Left ventricle myocardium inferior (tissue), 1 donor: ENCODE results near the gene ADAMTSL1. TPM values are rescaled to one million over a fixed set of nuclear protein-coding genes. Genes with fewer than 3 reads are reported as not detected.

Source experiments
- DNase-seq: peaks from one replicate; pipeline ENCODE4 v3.0.0-alpha.2; 2020
- H3K27ac ChIP-seq: fragments of 200-600 bp; replicated peaks from 2 replicates; pipeline ENCODE4 v1.8.0; 2021
- H3K27me3 ChIP-seq: fragments of 200-600 bp; 2 replicates; pipeline ENCODE4 v1.8.0; 2021; ENCODE audit warnings: low read depth
- H3K36me3 ChIP-seq: fragments of 200-600 bp; 2 replicates; pipeline ENCODE4 v1.8.0; 2021
- H3K4me1 ChIP-seq: fragments of 200-600 bp; 2 replicates; pipeline ENCODE4 v1.8.0; 2021
- H3K4me3 ChIP-seq: fragments of 200-600 bp; 2 replicates; pipeline ENCODE4 v1.8.0; 2021; ENCODE audit warnings: mild to moderate bottlenecking, moderate library complexity
- H3K9me3 ChIP-seq: fragments of 200-600 bp; replicated peaks from 2 replicates; pipeline ENCODE4 v1.8.0; 2021
- intact Hi-C: fragments of 100-400 bp; cut with micrococcal nuclease; formaldehyde crosslinking; loops from one replicate; pipeline ENCODE4 v1.11.0; 2022
- total RNA-seq: library from RNA; stranded (reverse); fragmentation: NEBNext Ultra II Directional; extraction: Animal tissue kit (Norgen Biotek cat#: 25700); gene quantifications from one replicate; pipeline ENCODE4 v1.2.1, GENCODE V29; 2021
- TF ChIP-seq, protein P1 (sequence below): fragments of 200-600 bp; IDR thresholded peaks from 2 replicates; pipeline ENCODE4 v1.8.0; 2021; ENCODE audit warnings: antibody characterized with exemption, mild to moderate bottlenecking, borderline replicate concordance
- donor health status: DM: no; HTN: yes; CAD: no; lungs with severe emphysema.

The ADAMTSL1 gene
- total RNA-seq, 1 donor from 2014 or later, result 1.7 TPM

DNA sequence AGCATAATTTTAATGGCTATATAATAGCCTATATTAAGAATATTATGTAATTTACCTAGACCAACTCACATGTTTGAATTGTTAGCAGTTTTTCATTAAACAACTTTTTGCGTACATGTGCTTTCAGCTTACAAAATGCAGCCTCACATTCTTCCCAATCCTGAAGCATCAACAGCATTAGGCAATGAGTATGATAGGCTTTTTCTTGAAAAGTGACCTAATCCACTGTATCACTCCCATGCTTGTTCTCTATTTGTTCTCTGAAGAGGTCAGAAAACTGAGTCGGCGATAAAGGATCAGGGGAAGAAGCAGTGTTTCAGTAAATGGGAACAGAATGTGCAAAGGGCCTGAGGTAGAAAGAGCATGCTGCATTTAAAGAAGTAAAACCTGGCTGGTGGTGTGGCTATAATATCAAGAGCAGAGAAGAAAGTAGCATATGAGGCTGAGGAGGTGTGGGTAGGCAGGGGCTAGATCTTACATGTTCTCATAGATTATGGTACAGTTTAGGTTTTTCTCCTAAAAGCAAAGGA is 346.7 kb downstream of the ADAMTSL1 start:
- H3K27ac ChIP-seq, result no peak overlapping the region
- H3K4me1 ChIP-seq, result peaks cover 23% of the 10 kb centered on the region
- TF ChIP-seq, protein P1, sequence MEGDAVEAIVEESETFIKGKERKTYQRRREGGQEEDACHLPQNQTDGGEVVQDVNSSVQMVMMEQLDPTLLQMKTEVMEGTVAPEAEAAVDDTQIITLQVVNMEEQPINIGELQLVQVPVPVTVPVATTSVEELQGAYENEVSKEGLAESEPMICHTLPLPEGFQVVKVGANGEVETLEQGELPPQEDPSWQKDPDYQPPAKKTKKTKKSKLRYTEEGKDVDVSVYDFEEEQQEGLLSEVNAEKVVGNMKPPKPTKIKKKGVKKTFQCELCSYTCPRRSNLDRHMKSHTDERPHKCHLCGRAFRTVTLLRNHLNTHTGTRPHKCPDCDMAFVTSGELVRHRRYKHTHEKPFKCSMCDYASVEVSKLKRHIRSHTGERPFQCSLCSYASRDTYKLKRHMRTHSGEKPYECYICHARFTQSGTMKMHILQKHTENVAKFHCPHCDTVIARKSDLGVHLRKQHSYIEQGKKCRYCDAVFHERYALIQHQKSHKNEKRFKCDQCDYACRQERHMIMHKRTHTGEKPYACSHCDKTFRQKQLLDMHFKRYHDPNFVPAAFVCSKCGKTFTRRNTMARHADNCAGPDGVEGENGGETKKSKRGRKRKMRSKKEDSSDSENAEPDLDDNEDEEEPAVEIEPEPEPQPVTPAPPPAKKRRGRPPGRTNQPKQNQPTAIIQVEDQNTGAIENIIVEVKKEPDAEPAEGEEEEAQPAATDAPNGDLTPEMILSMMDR, result no peak
- intact Hi-C loops, result no loop called here
- no peak for DNase-seq
- no peak overlapping the region for H3K4me3 ChIP-seq
- H3K9me3 ChIP-seq, result no peaks in the 10 kb centered on the region
- H3K27me3 ChIP-seq, result no peaks in the 10 kb centered on the region
- H3K36me3 ChIP-seq, result no peaks in the 10 kb centered on the region

DNA sequence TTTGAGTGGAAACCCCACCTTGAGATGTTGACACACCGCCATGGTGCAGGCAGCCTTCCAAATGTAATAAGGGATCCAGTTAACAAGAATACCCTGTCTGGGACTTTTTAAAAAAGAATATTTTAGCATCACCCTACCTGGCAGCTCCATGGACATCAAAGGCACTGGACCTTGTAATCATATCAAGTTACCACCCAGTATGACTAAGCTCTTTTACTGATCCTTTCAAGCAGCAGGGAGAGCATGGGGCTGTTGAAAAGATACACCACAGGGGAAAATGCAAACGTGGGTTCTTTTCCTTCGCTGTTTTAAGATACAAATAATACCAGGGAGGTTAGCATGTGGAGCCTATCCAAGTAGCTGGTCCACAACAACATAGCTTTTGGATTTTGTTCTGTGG is 347.8 kb downstream of the ADAMTSL1 start:
- Histone ChIP-seq H3K27me3 (no peaks in the 10 kb centered on the region), H3K4me1 (peaks cover 30% of the 10 kb centered on the region), H3K36me3 (no peaks in the 10 kb centered on the region), H3K4me3 (no peak overlapping the region), H3K9me3 (no peaks in the 10 kb centered on the region), H3K27ac (no peak overlapping the region)
- intact Hi-C loops, result no loop called here
- TF ChIP-seq, protein P1, result no peak
- DNase-seq, result no peak

DNA sequence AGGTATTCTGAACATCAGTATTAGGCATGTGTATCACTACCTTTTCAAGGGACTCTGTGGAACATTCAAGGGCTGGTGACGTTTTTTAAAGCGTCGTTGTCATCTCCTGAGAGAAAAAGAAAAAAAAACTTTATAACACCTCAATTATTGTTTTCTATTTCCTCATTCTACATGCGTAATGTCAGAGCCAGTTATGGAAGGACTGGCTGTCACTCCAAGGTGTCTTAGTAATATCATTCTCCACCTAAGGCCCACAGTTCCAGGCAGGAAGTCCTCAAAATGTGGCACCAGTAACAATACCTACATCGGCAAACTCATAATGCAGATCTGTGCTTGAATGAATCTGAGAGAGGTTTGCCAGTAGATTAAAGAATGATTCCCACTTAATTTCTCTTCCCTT is 348.9 kb downstream of the ADAMTSL1 start:
- no peak for DNase-seq
- no peaks in the 10 kb centered on the region for H3K36me3 ChIP-seq
- no peaks in the 10 kb centered on the region for H3K9me3 ChIP-seq
- TF ChIP-seq, protein P1, result no peak
- intact Hi-C loops, result no loop called here
- H3K27me3 ChIP-seq, result no peaks in the 10 kb centered on the region
- no peak overlapping the region for H3K4me3 ChIP-seq
- H3K27ac ChIP-seq, result no peak overlapping the region
- H3K4me1 ChIP-seq, result peaks cover 30% of the 10 kb centered on the region

DNA sequence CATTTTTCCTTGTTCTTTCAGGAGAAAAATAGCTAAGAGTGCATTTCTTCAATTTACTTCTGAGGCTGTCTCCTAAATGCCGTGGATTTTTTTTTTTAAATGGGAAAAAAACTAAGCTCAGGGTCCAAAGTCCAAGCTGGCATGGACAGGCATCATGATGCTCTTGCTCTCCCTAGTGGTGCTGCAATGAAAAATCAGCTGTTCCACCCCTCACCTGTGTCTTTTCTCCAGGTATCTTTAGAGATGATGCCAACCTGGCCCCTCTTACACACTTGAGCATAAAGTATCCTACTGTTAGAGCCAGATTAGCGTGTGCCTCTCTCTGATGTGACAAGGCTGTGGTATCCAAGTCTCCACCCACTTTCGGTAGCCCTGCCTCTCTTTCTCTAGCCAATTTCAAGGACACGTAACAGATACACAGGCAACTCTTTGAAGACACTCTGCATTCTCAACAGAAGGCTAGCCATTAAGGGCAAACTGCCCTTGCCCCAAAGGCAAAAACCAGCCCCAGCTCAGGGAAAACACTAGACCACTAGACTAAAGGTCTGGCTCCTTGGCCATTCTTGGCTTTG is 350.2 kb downstream of the ADAMTSL1 start:
- H3K36me3 ChIP-seq, result no peaks in the 10 kb centered on the region
- no peak overlapping the region for H3K27ac ChIP-seq
- intact Hi-C loops, result no loop called here
- no peak for DNase-seq
- TF ChIP-seq, protein P1, result no peak
- peaks cover 30% of the 10 kb centered on the region for H3K4me1 ChIP-seq
- H3K27me3 ChIP-seq, result no peaks in the 10 kb centered on the region
- H3K9me3 ChIP-seq, result no peaks in the 10 kb centered on the region
- no peak overlapping the region for H3K4me3 ChIP-seq

DNA sequence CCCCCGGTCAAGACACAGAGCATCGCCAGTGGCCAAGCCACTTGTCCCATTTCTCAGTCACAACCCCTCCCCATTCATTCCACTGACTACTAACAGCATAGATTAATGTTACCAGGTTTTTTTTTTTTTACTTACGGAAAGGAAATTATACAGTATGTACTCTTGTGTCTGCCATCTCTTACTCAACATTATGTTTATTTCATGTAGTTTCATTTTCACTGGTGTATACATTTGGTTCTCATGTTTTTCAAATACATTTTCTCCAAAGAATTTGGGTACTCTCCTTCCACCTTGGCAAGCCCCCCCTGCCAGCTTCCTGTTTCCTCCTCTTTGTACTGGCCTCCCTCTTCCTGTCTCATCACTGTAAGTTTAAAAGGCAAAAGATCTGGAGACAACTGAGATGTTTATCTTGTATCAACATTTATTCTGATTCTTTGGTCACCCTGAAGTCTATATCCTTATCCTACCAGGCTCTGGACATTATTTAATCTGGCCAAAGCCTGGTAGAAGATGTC is 351.8 kb downstream of the ADAMTSL1 start:
- no peaks in the 10 kb centered on the region for H3K9me3 ChIP-seq
- TF ChIP-seq, protein P1, result no peak
- H3K27me3 ChIP-seq, result no peaks in the 10 kb centered on the region
- peaks cover 25% of the 10 kb centered on the region for H3K4me1 ChIP-seq
- no peak for DNase-seq
- intact Hi-C loops, result no loop called here
- no peak overlapping the region for H3K27ac ChIP-seq
- H3K4me3 ChIP-seq, result no peak overlapping the region
- H3K36me3 ChIP-seq, result no peaks in the 10 kb centered on the region
